Body of pancreas (tissue), 4 donors: Measurements from ENCODE around the gene DAP.

Source experiments
- CTCF ChIP-seq, 7 experiments: fragments of 450-650 bp in 4 of 7; fragments of 200-600 bp in 3 of 7; sonication (generic) in 3 of 7; IDR thresholded peaks; one replicate each; pipeline ENCODE4 v1.5.1; 2016 to 2019; ENCODE audit warnings: antibody characterized with exemption in 7 of 7
- POLR2A ChIP-seq, 3 donors: fragments of 450-650 bp; IDR thresholded peaks; one replicate each; pipeline ENCODE4 v1.6.1; 2016; ENCODE audit warnings: antibody characterized with exemption in 3 of 3, mild to moderate bottlenecking in 2 of 3

GRCh38 chr5:10772901-10773585, 12.0 kb upstream of the DAP start:
- TF ChIP-seq CTCF (IDR thresholded peaks at IDR 0.05) (no peak), POLR2A (IDR thresholded peaks at IDR 0.05) (no peak)
